Bronchial epithelial cell (primary cell): ENCODE data around the gene KRTAP3-2. TPM values are rescaled to one million over a fixed set of nuclear protein-coding genes. Genes with fewer than 3 reads are reported as not detected.

ENCODE experiments used
- DNase-seq: peaks from one replicate; pipeline ENCODE4 v3.0.0-alpha.2; 2010; ENCODE audit warnings: low read depth
- FAIRE-seq: peaks from 2 replicates; lab custom pipeline; 2011; peaks lifted over from hg19 to GRCh38; lab: Jason Lieb, UNC
- H3K27me3 ChIP-seq: 2 replicates; pipeline ENCODE4 v1.5.1; 2011; ENCODE audit warnings: low read length; ENCODE audit not compliant: control insufficient read depth, insufficient read depth
- H3K36me3 ChIP-seq: 2 replicates; pipeline ENCODE4 v1.5.1; 2011; ENCODE audit warnings: low read length; ENCODE audit not compliant: control insufficient read depth, insufficient read depth
- H3K4me3 ChIP-seq: 2 replicates; pipeline ENCODE4 v1.5.1; 2011; ENCODE audit warnings: mild to moderate bottlenecking, low read depth, low read length, control low read depth
- total RNA-seq: library from RNA; depleted of rRNA; stranded (reverse); fragments of >200 nt; gene quantifications from 2 replicates; pipeline ENCODE4 v1.2.1, GENCODE V29; 2014
- TF ChIP-seq, protein P1 (sequence below): IDR thresholded peaks from 2 replicates; pipeline ENCODE4 v1.5.1; 2011; ENCODE audit warnings: mild to moderate bottlenecking, moderate library complexity, low read length, control low read depth, inconsistent platforms; ENCODE audit not compliant: insufficient read depth, severe bottlenecking

KRTAP3-2 gene
- total RNA-seq, 1 donor from 2014 or later, result not detected

- Histone ChIP-seq H3K27me3 (no peaks in the 10 kb centered on the region), H3K36me3 (no peaks in the 10 kb centered on the region), H3K4me3 (no peak overlapping the region)
- no peak for DNase-seq
- TF ChIP-seq, protein P1, sequence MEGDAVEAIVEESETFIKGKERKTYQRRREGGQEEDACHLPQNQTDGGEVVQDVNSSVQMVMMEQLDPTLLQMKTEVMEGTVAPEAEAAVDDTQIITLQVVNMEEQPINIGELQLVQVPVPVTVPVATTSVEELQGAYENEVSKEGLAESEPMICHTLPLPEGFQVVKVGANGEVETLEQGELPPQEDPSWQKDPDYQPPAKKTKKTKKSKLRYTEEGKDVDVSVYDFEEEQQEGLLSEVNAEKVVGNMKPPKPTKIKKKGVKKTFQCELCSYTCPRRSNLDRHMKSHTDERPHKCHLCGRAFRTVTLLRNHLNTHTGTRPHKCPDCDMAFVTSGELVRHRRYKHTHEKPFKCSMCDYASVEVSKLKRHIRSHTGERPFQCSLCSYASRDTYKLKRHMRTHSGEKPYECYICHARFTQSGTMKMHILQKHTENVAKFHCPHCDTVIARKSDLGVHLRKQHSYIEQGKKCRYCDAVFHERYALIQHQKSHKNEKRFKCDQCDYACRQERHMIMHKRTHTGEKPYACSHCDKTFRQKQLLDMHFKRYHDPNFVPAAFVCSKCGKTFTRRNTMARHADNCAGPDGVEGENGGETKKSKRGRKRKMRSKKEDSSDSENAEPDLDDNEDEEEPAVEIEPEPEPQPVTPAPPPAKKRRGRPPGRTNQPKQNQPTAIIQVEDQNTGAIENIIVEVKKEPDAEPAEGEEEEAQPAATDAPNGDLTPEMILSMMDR, result no peak
- FAIRE-seq, result no peak
Measured at GRCh38 chr17:40951011-40951622, 48.6 kb downstream of the KRTAP3-2 start.

GRCh38 chr17:40950176-40950575, 49.5 kb downstream of the KRTAP3-2 start:
- TF ChIP-seq, protein P1, result no peak
- Histone ChIP-seq H3K4me3 (no peak overlapping the region), H3K36me3 (no peaks in the 10 kb centered on the region), H3K27me3 (no peaks in the 10 kb centered on the region)
- DNase-seq, result no peak
- no peak for FAIRE-seq

- FAIRE-seq, result no peak
- TF ChIP-seq, protein P1, result no peak
- no peak overlapping the region for H3K4me3 ChIP-seq
- H3K36me3 ChIP-seq, result no peaks in the 10 kb centered on the region
- H3K27me3 ChIP-seq, result no peaks in the 10 kb centered on the region
- DNase-seq, result no peak
Measured at GRCh38 chr17:40949418-40949817, 50.3 kb downstream of the KRTAP3-2 start.

Other genes starting within 250 kb of the KRTAP3-2 start
- not detected in 2 replicates for gene KRT25, start 244.6 kb downstream of the KRTAP3-2 start, total RNA-seq
- gene KRT26, start 227.7 kb downstream of the KRTAP3-2 start, total RNA-seq, result not detected in 2 replicates
- not detected in 2 replicates for gene KRT27, start 217.4 kb downstream of the KRTAP3-2 start, total RNA-seq
- gene KRT28, start 199.9 kb downstream of the KRTAP3-2 start, total RNA-seq, result not detected in 2 replicates
- 5.8 and 6.3 TPM in 2 replicates for gene KRT10, start 177.3 kb downstream of the KRTAP3-2 start, total RNA-seq
- gene KRT12, start 132.7 kb downstream of the KRTAP3-2 start, total RNA-seq, result not detected in 2 replicates
- not detected in 2 replicates for gene KRT20, start 114.7 kb downstream of the KRTAP3-2 start, total RNA-seq
- 12.9 and 29.4 TPM in 2 replicates for gene KRT23, start 62.3 kb downstream of the KRTAP3-2 start, total RNA-seq
- not detected in 2 replicates for gene KRT39, start 33.0 kb downstream of the KRTAP3-2 start, total RNA-seq
- 0.13 TPM in 1 of 2 replicates, not detected in the other for gene KRT40, start 15.6 kb downstream of the KRTAP3-2 start, total RNA-seq
- not detected in 2 replicates for gene KRTAP3-3, start 5.7 kb downstream of the KRTAP3-2 start, total RNA-seq
- gene KRTAP3-1, start 9.2 kb upstream of the KRTAP3-2 start, total RNA-seq, result not detected in 2 replicates
- gene KRTAP1-5, start 27.3 kb upstream of the KRTAP3-2 start, total RNA-seq, result not detected in 2 replicates
- not detected in 2 replicates for gene KRTAP1-4, start 30.3 kb upstream of the KRTAP3-2 start, total RNA-seq
- not detected in 2 replicates for gene KRTAP1-3, start 35.0 kb upstream of the KRTAP3-2 start, total RNA-seq
- not detected in 2 replicates for gene KRTAP1-1, start 41.5 kb upstream of the KRTAP3-2 start, total RNA-seq
- not detected in 2 replicates for gene KRTAP2-1, start 47.4 kb upstream of the KRTAP3-2 start, total RNA-seq
- gene KRTAP2-2, start 55.3 kb upstream of the KRTAP3-2 start, total RNA-seq, result not detected in 2 replicates
- gene KRTAP2-3, start 60.2 kb upstream of the KRTAP3-2 start, total RNA-seq, result not detected in 2 replicates
- gene KRTAP2-4, start 66.0 kb upstream of the KRTAP3-2 start, total RNA-seq, result not detected in 2 replicates
- gene KRTAP4-7, start 84.2 kb upstream of the KRTAP3-2 start, total RNA-seq, result not detected in 2 replicates
- gene KRTAP4-8, start 98.2 kb upstream of the KRTAP3-2 start, total RNA-seq, result not detected in 2 replicates
- gene KRTAP4-16, start 102.3 kb upstream of the KRTAP3-2 start, total RNA-seq, result not detected in 2 replicates
- not detected in 2 replicates for gene KRTAP4-9, start 105.5 kb upstream of the KRTAP3-2 start, total RNA-seq
- gene KRTAP4-11, start 118.5 kb upstream of the KRTAP3-2 start, total RNA-seq, result not detected in 2 replicates
- gene KRTAP4-12, start 124.3 kb upstream of the KRTAP3-2 start, total RNA-seq, result not detected in 2 replicates
- gene KRTAP4-6, start 140.6 kb upstream of the KRTAP3-2 start, total RNA-seq, result not detected in 2 replicates
- not detected in 2 replicates for gene KRTAP4-5, start 149.9 kb upstream of the KRTAP3-2 start, total RNA-seq
- gene KRTAP4-4, start 160.8 kb upstream of the KRTAP3-2 start, total RNA-seq, result not detected in 2 replicates
- gene KRTAP4-3, start 168.3 kb upstream of the KRTAP3-2 start, total RNA-seq, result not detected in 2 replicates
- not detected in 2 replicates for gene KRTAP4-2, start 178.3 kb upstream of the KRTAP3-2 start, total RNA-seq
- gene KRTAP4-1, start 185.0 kb upstream of the KRTAP3-2 start, total RNA-seq, result not detected in 2 replicates
- not detected in 2 replicates for gene KRTAP9-1, start 190.0 kb upstream of the KRTAP3-2 start, total RNA-seq
- not detected in 2 replicates for gene KRTAP9-2, start 226.7 kb upstream of the KRTAP3-2 start, total RNA-seq
- gene KRTAP9-3, start 232.5 kb upstream of the KRTAP3-2 start, total RNA-seq, result not detected in 2 replicates
- not detected in 2 replicates for gene KRTAP9-8, start 238.1 kb upstream of the KRTAP3-2 start, total RNA-seq
- not detected in 2 replicates for gene KRTAP9-4, start 249.8 kb upstream of the KRTAP3-2 start, total RNA-seq